Kidney capillary endothelial cell (primary cell): ENCODE measurements around the gene AGMAT.

Source experiments
- DNase-seq: peaks from one replicate; pipeline ENCODE4 v3.0.0-alpha.2; 2018; ENCODE audit warnings: low spot score

AGMAT gene

DNA sequence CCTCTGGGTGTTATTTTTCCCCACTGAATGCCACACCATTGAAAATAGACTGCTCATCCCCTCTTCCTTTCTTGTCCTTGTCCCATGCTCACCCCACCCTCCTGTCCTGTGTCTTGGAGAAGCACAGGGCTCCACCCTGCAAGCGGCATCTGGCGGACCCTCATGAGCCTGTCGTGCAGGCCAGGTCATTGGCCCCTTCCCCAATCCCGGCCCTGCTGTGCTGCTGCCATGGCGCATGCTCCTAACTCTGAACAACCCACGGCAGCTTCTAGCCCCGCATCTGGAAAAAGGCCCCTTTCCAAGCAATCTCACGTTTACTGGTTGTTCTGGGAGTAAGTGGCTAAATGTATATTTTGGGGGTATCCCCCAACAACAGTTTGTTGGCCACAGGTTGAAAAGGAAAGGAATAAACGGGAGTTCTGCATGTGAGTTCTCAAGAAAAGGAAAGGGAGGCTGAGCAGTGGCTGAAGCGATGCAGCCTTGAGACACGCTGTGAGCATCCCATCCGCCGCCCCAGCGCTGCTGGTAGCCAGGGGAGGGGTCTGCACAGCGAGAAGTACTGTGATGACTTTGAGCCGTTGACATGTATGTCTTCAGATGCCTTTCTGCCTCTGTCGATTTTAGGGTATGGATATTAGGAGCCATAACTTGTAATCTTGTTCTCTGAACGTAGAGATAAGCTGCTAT lies 16.3 kb downstream of the AGMAT start:
- DNase-seq, result no peak

DNA sequence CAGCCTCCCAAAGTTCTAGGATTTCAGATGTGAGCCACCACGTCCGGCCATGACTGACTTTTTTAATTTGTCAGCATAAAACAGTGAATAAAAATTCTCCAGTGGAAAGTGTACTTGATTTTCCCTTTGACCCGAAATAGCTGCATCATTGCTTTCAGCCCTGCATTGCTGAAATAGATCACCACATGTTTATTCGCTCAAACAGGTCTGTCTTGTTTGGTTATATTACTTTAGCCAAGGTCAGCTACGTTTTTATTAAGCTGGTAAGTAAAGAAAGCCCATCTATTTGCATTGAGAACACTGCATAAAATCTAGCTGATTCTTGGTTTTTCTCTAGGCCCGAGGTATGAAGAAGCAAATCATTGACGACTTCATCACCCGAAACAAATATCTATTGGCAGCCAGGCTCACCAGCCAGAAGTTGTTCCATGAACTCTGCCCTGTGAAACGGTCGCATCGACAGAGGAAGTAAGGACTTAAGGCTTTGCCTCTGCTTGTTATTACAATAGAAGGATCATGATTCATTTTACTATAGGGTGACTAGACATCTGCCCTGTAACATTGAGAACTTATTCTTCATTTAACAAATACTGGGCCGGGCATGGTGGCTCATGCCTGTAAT lies 25.6 kb downstream of the AGMAT start:
- DNase-seq, result peak; percentile 22

DNA sequence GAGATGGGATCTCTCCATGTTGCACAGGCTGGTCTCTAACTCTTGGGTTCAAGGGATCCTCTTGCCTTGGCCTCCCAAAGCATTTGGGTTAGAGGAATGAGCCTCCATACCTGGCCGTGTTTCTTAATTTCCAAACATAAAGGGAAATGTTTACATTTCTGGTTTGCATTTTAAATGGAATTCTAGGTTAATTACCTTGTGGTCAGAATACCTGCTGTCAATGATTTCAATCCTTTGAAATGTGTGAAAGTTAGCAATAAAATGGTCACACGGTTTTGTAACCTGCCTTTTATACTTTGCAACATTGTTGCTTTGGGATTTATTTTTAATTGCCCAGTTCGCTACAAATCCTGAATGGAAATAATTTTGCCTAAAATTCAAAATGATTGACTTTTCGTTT lies 26.3 kb downstream of the AGMAT start:
- no peak for DNase-seq

DNA sequence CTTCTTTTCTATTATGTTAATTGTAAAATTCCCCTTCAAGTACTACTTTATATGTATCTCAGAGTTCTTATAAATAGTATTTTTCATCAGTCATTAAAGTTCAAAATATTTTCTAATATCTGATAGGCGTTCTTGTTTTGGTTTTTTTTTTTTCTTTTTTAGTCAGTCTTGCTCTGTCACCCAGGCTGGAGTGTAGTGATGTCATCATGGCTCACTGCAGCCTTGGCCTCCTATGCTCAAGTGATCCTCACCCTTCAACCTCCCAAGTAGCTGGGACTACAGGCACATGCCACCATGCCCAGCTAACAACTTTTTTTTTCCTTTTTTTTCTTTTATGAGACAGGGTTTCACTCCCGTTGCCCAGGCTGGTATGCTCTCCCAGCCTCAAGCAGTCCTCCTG lies 27.3 kb downstream of the AGMAT start:
- no peak for DNase-seq

DNA sequence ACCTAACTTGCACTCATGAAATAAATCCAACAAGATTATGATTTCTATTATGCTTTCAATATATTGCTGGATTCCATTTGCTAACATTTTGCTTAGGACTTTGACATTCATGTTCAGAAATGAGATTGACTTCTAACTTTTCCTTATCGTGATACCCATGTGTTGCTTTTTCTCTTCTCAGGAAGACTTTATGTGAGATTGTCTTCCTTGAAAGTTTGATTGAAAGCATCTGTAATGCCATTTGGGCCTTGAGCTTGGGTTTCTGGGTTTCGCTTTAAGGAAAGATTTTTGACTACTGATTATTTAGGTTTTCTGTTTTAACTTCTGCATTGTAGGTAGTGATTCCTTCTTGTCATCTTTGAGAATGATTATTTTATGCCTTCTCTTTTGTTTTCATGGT lies 27.8 kb downstream of the AGMAT start:
- DNase-seq, result no peak

DNA sequence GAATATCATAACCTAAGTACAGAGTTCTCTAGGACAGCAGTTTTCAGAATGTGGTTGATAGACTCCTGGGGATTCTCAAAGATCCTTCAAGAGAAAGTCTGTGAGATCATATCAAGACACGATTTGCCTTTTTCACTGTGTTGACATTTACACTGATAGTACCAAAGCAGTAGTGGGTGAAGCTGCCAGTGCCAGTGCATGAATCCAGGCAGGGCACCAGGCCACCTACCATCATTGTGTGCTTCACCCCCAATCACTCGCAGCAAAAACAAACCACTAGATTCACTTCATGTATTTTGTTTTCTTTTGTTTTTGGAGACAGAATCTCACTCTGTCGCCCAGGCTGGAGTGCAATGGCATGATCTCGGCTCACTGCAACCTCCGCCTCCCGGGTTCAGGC lies 34.3 kb downstream of the AGMAT start:
- DNase-seq, result no peak

DNA sequence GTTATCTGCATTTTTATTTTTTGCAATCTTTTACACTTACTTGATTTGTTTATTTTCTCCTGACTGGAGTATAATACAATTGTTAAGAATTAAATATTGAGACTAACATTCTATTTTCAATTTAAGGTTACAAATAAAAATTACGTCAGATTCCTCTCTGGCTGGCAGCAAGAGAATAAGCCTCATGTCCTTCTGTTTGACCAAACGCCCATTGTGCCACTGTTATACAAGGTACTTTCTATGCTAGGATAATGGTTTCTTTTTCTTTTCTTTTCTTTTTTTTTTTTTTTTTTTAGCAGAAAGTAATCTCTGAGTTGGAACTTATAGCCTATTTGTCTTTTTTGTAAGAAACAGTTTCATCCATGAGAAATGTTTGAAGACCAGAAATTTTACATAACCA lies 38.2 kb downstream of the AGMAT start:
- no peak for DNase-seq

DNA sequence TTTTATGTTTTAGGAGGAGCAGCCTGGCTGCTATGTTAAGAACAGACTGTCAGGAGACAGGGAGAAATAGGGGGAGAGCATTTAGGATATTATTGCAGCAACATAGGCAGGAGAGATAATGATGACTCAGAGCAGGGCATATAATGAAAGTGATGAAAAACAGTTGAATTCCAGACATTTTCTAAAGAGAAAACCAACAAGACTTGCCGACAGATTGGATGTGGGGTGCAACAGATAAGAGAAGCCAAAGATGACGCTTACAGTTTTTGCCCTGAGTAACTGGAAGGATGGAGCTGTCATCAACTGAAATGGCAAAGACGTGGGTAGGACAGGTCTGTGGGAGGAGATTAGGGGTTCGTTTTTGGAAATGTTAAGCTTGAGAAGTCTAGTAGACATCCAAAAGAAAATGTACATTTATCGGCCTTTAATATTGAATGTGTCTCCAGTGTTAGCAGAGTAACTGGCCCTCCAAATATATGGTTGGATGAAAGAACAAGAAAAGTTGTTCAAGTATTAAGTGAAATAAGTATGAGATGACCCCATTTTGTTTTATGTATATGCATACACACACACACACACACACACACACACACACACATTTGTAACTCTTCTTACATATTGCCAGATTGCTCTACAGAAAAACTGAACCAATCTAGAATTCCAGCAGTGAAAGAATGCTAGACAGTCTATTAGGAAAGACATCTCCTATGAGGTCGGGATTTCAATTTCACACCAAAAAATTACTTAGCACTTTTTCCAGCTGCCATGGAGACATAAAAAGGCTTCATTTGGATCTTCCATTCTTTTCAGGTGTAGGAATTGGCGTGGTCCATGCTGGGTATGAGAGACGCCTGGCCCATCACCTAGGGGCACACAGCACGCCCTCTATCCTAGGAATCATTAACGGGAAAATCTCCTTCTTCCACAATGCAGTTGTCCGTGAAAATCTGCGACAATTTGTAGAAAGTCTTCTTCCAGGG lies 41.0 kb downstream of the AGMAT start:
- no peak for DNase-seq

DNA sequence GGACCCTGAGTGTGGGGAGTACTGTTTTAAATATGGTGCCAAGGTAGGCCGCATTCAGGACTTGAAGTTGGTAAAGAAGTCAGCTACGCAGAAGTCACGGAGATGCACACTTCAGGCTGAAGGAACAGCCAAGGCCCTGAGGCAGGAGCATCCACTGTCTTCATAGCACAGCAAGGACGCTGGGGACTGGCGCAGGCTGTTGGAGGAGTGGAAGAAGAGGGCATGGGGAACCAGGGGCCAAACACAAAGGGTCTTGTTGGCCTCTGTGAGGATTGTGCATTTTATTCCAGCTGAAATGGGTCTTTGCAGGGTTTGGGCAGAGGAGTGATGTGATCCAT lies 41.6 kb downstream of the AGMAT start:
- DNase-seq, result no peak

DNA sequence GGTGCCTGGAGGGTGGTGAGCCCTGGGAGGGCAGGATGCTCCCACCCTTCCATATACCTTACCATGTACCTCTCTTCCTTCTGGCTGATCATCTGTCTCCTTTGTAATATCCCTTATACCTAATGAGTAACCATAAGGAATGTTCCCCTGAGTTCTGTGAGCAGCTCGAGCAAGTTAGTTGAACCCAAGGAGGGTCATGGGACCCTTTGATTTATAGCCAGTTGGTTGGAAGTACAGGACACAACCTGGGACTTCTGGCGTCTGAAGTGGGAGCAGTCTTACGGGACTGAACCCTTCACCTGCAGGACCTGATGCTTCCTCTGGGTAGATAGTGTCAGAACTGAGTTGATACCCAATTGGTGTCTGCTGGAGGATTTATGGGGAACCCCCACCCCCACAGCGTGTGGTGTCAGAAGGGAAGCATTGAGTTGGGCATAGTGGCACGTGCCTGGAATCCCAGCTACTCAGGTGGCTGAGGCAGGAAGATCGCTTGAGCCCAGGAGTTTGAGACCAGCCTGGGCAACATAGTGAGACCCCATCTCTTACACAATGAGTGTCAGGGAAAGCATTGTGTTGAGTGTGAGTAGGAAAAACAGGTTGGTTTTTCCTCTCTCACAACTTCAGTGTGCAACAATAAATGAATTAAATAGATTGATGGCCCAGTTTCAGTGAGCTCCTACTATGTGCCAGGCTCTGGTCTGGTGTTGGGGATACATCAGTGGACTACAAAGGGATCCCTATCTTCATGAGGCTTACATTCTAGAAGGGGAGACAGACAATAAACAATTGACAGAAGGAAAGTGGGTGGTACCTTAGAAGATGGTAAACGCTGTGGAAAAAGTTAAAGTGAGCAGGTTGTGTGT lies 42.2 kb downstream of the AGMAT start:
- DNase-seq, result no peak

DNA sequence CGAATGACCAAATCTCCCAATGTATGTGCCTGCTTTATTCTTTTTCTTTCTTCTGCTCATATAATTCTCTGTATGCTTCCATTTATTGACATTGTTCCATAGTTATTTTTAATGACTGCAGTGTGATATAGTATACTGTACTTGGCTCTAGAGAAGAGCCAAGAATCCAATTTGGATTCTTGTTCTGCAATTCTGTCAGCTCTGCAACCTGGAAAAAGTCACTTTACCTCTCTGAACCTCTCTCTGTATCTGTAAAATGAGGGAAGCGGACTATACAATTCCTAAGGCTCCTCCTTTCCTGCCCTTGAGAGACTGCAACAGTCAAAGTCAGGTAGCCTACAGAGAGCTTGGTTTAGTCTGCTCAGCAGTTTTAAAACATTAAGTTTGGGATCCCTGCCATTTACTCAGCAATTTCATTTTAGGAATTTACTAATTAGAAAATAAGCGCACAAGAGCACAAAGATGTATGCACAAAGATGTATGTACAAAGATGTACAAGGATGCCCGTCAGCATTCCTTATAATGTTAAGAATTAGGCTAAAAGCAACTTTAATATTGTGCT lies 43.5 kb downstream of the AGMAT start:
- no peak for DNase-seq

DNA sequence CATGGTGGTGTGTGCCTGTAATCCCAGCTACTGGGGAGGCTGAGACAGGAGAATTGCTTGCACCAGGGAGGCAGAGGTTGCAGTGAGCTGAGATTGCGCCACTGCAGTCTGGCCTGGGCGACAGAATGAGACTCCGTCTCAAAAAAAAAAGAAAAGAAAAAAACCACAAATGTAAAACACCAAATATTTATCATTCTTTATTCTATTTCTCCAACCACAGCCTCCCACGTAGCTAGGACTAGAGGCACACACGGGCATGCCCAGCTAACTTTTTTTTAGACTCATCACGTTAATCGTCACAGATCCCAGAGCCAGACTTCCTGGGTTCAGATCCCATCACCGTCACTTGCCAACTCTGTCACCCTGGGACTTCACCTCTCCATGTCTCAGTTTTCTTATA lies 44.7 kb downstream of the AGMAT start:
- no peak for DNase-seq

DNA sequence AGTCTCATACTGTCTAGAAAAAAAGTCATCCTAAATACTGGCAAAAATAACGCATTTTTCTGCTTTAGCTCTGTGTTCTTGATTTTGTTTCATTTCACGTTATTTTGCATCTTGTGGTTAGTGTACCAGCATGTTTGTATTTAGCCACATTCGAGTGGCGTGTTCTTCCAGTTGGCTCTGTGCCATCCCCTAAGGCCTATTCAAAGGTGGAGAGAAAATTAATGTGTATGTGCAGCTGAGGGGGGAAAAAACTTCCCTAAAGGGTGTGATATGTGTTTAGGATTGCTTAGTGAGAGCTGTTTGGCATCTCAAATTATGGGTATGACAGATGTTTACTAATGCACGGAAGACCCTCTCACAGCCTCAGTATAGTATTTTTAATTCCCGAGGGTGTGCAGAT lies 46.1 kb downstream of the AGMAT start:
- DNase-seq, result no peak

DNA sequence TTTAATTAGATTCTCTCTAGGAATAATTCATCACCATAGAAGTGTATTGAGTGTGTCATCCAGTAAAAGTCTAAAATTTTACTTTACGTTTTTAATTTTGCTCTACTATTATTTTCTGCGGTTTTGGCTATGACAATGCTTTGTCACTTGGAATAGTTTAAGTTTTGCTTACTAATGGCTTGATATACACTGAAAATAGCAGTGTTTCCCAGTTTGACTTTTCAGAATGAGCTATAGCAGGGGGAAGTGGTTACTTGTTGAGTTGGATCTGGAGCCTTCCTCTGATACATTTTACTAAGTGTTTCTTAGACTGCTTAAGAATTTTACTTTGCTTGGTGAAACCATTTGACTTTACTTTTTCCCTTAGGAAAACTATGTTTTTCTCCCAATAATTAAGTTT lies 53.2 kb downstream of the AGMAT start:
- DNase-seq, result no peak

DNA sequence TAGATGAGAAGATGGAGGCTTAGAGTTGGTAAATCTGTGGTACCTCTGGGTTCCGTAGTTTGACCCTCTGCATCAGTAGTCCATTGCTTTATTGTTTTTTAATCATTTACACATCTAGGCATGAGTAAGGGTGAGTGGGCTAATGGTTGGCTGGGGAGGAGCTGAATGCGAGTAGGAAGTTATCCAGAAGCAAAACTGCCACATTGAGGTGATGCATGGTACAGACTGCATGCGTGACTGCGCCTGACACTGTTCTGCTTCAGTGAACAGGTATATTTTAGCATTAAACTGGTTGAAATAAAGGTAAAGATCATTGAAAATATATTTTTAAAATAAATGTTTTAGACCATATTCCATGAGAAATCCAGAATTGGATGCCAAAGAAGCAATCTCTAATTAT lies 53.8 kb downstream of the AGMAT start:
- DNase-seq, result no peak

DNA sequence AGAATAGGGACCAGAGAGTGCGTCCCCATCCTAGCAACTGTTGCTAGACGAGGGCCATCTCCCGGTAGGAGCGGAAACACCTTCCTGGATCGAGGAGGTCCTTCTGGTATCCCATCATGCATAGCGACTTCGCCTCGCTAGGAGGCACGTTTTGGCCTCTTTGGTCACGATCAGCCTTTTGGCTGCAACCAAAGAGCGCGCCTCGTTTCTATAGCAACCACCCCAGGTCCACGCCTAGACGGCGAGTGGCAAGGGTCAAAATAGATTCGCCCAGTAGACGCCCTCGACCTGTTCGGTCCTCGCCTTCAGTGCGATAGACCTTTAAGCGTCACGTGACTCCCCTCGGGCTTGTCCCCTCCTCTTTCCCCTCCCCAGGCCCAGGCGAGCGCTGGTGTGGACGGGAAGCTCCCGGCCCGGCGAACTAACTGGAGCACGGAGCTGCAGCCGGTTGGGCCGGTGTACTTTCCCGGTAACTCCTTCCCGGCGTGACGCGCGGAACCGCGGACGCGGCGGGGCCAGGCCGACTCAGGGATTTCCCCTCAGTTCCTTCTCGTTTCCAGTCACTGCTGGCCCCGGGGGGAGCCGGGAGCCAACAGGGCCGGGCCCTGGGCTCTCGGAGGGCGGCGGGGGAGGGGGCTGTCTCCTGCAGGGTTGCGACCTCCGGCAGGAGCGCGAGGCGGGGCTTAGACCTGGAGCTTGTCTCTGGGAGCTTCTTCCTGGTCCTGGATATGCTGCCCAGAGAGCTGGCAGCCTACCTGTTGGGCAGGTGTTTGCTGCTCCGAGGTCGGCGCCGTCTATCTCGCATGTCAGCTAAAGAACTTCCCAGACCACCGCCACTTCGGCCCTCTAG lies 58.1 kb downstream of the AGMAT start, which contains the start of gene DNAJC16:
Gene DNAJC16 (plus strand): TSS at position 359 of the 850 bp plus-strand sequence. CDS start 2,258 bp downstream, outside the sequence.
- peak; percentile 100 for DNase-seq

DNA sequence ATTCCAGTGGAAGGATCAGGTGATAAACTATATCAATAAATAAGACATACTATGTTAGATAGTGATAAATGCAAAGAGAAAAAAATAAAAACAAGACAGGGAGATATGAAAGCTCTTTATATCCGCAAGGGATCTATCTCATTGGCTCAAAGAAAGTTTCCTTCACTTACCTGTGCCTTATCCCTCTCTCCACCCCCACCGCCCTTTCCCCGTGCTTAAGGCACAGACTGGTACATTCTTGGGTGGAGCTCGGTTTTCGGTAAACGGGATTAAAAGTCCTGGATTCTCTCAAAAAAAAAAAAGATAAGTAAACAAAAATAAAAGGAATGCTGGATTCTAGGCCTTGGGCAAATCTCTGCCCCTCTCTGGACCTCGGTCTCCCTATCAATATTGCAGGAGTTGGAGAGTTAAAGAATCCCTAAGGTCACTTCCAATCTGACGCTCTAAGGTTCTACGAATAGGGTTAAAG lies 58.8 kb downstream of the AGMAT start:
- DNase-seq, result no peak

DNA sequence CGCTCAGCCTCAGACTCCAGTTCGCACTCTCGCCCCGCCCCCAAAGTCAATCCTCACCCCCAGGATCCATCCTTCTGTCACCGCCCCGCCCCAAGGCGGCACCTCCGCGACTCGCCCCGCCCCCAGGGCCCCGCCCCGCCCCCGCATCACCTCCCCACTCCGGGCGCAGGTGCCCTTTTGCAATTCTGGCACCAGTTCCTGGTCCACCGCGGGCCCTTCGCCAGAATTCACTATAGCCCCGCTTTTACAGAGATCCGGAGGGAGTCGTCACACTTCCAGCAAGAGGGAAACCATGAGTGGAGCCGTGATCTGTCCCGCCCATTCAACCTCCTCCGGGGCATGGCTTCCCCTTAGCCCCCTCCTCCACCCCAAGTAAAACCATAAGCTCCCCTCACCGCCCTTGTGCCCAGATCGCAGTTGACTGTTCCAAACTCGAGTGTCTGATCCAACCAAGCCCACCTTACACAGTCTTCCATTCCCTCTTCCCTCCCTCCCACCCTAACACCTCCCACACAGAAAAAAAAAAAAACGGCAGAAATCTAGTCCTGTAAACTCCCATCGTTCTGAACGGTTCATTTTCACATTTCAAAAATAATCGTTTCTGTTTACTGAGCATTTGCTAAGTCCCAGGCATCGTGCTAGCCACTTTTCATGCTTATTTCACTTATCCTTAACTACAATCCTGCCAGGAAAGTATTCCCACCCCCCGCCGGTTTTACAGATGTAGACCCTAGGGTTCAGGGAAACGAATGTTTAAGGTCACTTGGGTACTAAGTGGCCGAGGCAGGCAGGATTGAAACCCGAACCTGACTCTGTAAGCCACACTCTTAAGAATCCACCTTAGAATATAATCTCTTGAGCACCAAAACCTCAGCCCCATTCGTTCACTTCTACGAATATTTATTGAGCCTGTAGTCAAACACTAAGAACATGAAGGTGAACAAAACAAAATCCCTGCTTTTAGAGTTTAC lies 59.5 kb downstream of the AGMAT start:
- DNase-seq, result peak; percentile 5
